Loucy (cell line): ENCODE data around the gene EP400.

ENCODE experiments used
- H2AFZ ChIP-seq: fragments of 200-600 bp; sonication (generic); 2 replicates; pipeline ENCODE4 v1.6.0; 2016; ENCODE audit warnings: antibody characterized with exemption, mild to moderate bottlenecking, low read length, moderate library complexity
- H3F3A ChIP-seq: fragments of 200-600 bp; 2 replicates; pipeline ENCODE4 v1.6.0; 2016; ENCODE audit warnings: antibody characterized with exemption, low read depth, mild to moderate bottlenecking
- H3K27me3 ChIP-seq: fragments of 200-600 bp; sonication (generic); 2 replicates; pipeline ENCODE4 v1.6.1; 2014; ENCODE audit warnings: low read length, mild to moderate bottlenecking; ENCODE audit not compliant: insufficient read depth, poor library complexity, severe bottlenecking
- H3K36me3 ChIP-seq: fragments of 200-600 bp; sonication (generic); 2 replicates; pipeline ENCODE4 v1.6.1; 2016; ENCODE audit warnings: low read length; ENCODE audit not compliant: insufficient read depth
- H3K4me1 ChIP-seq: fragments of 200-600 bp; sonication (generic); 2 replicates; pipeline ENCODE4 v1.5.1; 2014; ENCODE audit warnings: low read length, mild to moderate bottlenecking; ENCODE audit not compliant: insufficient read depth, poor library complexity, severe bottlenecking
- H3K4me2 ChIP-seq: fragments of 200-600 bp; sonication (generic); 2 replicates; pipeline ENCODE4 v1.6.0; 2014; ENCODE audit warnings: antibody characterized with exemption, low read length, low read depth, mild to moderate bottlenecking; ENCODE audit not compliant: poor library complexity, severe bottlenecking
- H3K4me3 ChIP-seq: fragments of 200-600 bp; sonication (generic); 2 replicates; pipeline ENCODE4 v1.5.1; 2014; ENCODE audit warnings: low read length, mild to moderate bottlenecking, mixed read lengths; ENCODE audit not compliant: poor library complexity, severe bottlenecking
- H3K79me2 ChIP-seq: fragments of 200-600 bp; sonication (generic); 2 replicates; pipeline ENCODE4 v1.6.1; 2014; ENCODE audit warnings: low read length; ENCODE audit not compliant: insufficient read depth
- H3K9ac ChIP-seq: fragments of 200-600 bp; sonication (generic); 2 replicates; pipeline ENCODE4 v1.6.0; 2014; ENCODE audit warnings: mild to moderate bottlenecking, low read depth, low read length, moderate library complexity; ENCODE audit not compliant: poor library complexity, severe bottlenecking
- H3K9me2 ChIP-seq: fragments of 200-600 bp; sonication (generic); replicated peaks from 2 replicates; pipeline ENCODE4 v1.6.1; 2016; ENCODE audit warnings: low read depth, low read length, mixed read lengths
- H3K9me3 ChIP-seq: fragments of 200-600 bp; sonication (generic); 2 replicates; pipeline ENCODE4 v1.6.1; 2014; ENCODE audit warnings: mild to moderate bottlenecking, antibody characterized with exemption, low read length, low read depth; ENCODE audit not compliant: insufficient read depth
- H4K20me1 ChIP-seq: fragments of 200-600 bp; sonication (generic); 2 replicates; pipeline ENCODE4 v1.6.0; 2014; ENCODE audit warnings: antibody characterized with exemption, low read length, mild to moderate bottlenecking; ENCODE audit not compliant: insufficient read depth, poor library complexity, severe bottlenecking
- CTCF ChIP-seq: fragments of 200-600 bp; sonication (generic); conservative IDR thresholded peaks from 2 replicates; pipeline ENCODE4 v1.5.1; 2014; ENCODE audit warnings: mild to moderate bottlenecking, antibody characterized with exemption, low read length
- EZH2phosphoT487 ChIP-seq: fragments of 200-600 bp; IDR thresholded peaks from 2 replicates; pipeline ENCODE4 v1.6.1; 2018; ENCODE audit warnings: antibody characterized with exemption, mild to moderate bottlenecking, moderate library complexity, borderline replicate concordance

Gene EP400

GRCh38 chr12:132067182-132067581 lies 117.4 kb downstream of the EP400 start:
- peaks cover 15% of the 10 kb centered on the region for H3K4me1 ChIP-seq
- H3K4me2 ChIP-seq = no peak overlapping the region
- no peaks in the 10 kb centered on the region for H3K9me2 ChIP-seq
- TF ChIP-seq EZH2phosphoT487 (no peak), CTCF (no peak)
- H2AFZ ChIP-seq = no peak overlapping the region
- no peaks in the 10 kb centered on the region for H3K27me3 ChIP-seq
- H3K79me2 ChIP-seq = no peaks in the 10 kb centered on the region
- no peak overlapping the region for H3K4me3 ChIP-seq
- H4K20me1 ChIP-seq = no peaks in the 10 kb centered on the region
- peaks cover 69% of the 10 kb centered on the region; the same call in 1 of the 2 replicates for H3K36me3 ChIP-seq
- H3K9ac ChIP-seq = no peak overlapping the region
- H3F3A ChIP-seq = no peaks in the 10 kb centered on the region
- H3K9me3 ChIP-seq = no peaks in the 10 kb centered on the region

GRCh38 chr12:132068250-132068649 lies 118.5 kb downstream of the EP400 start:
- Histone ChIP-seq H2AFZ (no peak overlapping the region), H3K36me3 (peaks cover 65% of the 10 kb centered on the region; the same call in 1 of the 2 replicates)

GRCh38 chr12:132069336-132069985 lies 119.7 kb downstream of the EP400 start:
- no peak overlapping the region for H3K4me2 ChIP-seq
- H3K36me3 ChIP-seq = peaks cover 59% of the 10 kb centered on the region; the same call in 1 of the 2 replicates
- H3F3A ChIP-seq = no peaks in the 10 kb centered on the region
- no peaks in the 10 kb centered on the region for H4K20me1 ChIP-seq
- no peak overlapping the region for H3K9ac ChIP-seq
- H3K4me1 ChIP-seq = peaks cover 15% of the 10 kb centered on the region
- no peaks in the 10 kb centered on the region for H3K79me2 ChIP-seq
- no peaks in the 10 kb centered on the region for H3K9me2 ChIP-seq
- TF ChIP-seq EZH2phosphoT487 = no peak
- no peak for TF ChIP-seq CTCF
- no peaks in the 10 kb centered on the region for H3K9me3 ChIP-seq
- H2AFZ ChIP-seq = no peak overlapping the region
- no peak overlapping the region for H3K4me3 ChIP-seq
- H3K27me3 ChIP-seq = no peaks in the 10 kb centered on the region

More at GRCh38 chr12:132068250-132068649, 118.5 kb downstream of the EP400 start:
- Histone ChIP-seq H4K20me1 (no peaks in the 10 kb centered on the region), H3K27me3 (no peaks in the 10 kb centered on the region), H3F3A (no peaks in the 10 kb centered on the region), H3K4me1 (peaks cover 15% of the 10 kb centered on the region), H3K9ac (no peak overlapping the region), H3K79me2 (no peaks in the 10 kb centered on the region), H3K4me2 (no peak overlapping the region), H3K9me2 (no peaks in the 10 kb centered on the region), H3K4me3 (no peak overlapping the region), H3K9me3 (no peaks in the 10 kb centered on the region)
- TF ChIP-seq EZH2phosphoT487 = no peak
- no peak for TF ChIP-seq CTCF
